SKM-1 (cell line): Measurements from ENCODE around the gene BSN.

Experiments
- DNase-seq: peaks from one replicate; lab custom pipeline; 2025; ENCODE audit not compliant: unreplicated experiment; lab: John Stamatoyannopoulos, UW

The BSN gene

GRCh38 chr3:49602049-49602554 is 47.8 kb downstream of the BSN start:
- no peak for DNase-seq

- DNase-seq = no peak
Measured at GRCh38 chr3:49602877-49603411, 48.7 kb downstream of the BSN start.

GRCh38 chr3:49606427-49606826 is 52.1 kb downstream of the BSN start:
- no peak for DNase-seq

GRCh38 chr3:49607105-49607591 is 52.9 kb downstream of the BSN start:
- no peak for DNase-seq

- DNase-seq = no peak
Measured at GRCh38 chr3:49607796-49608195, 53.5 kb downstream of the BSN start.

- DNase-seq = no peak
Measured at GRCh38 chr3:49609314-49609713, 55.0 kb downstream of the BSN start.

GRCh38 chr3:49609815-49610214 is 55.5 kb downstream of the BSN start:
- no peak for DNase-seq

- DNase-seq = no peak
Measured at GRCh38 chr3:49610666-49611280, 56.5 kb downstream of the BSN start.

- DNase-seq = no peak
Measured at GRCh38 chr3:49611291-49611690, 57.0 kb downstream of the BSN start.

GRCh38 chr3:49611719-49612118 is 57.4 kb downstream of the BSN start:
- DNase-seq = no peak

- no peak for DNase-seq
Measured at GRCh38 chr3:49614936-49615335, 60.7 kb downstream of the BSN start.

- no peak for DNase-seq
Measured at GRCh38 chr3:49616061-49616460, 61.8 kb downstream of the BSN start.

GRCh38 chr3:49616491-49616941 is 62.2 kb downstream of the BSN start:
- DNase-seq = no peak

- no peak for DNase-seq
Measured at GRCh38 chr3:49617390-49618013, 63.2 kb downstream of the BSN start.

- DNase-seq = no peak
Measured at GRCh38 chr3:49618412-49618811, 64.1 kb downstream of the BSN start.

GRCh38 chr3:49619649-49620048 is 65.4 kb downstream of the BSN start:
- DNase-seq = no peak

- no peak for DNase-seq
Measured at GRCh38 chr3:49620728-49621127, 66.5 kb downstream of the BSN start.

GRCh38 chr3:49623071-49623470 is 68.8 kb downstream of the BSN start:
- no peak for DNase-seq

GRCh38 chr3:49625071-49625470 is 70.8 kb downstream of the BSN start:
- no peak for DNase-seq

GRCh38 chr3:49626101-49626581 is 71.9 kb downstream of the BSN start:
- DNase-seq = no peak

- DNase-seq = no peak
Measured at GRCh38 chr3:49626796-49627195, 72.5 kb downstream of the BSN start.

- no peak for DNase-seq
Measured at GRCh38 chr3:49627634-49628033, 73.4 kb downstream of the BSN start.
